Keratinocyte (primary cell): Measurements from ENCODE around the gene SH2D5.

Experiments
- EZH2 ChIP-seq: IDR thresholded peaks from one replicate; pipeline ENCODE4 v1.6.1; 2012; ENCODE audit warnings: inconsistent platforms, mild to moderate bottlenecking, low read length, moderate library complexity
- TF ChIP-seq, protein P1 (sequence below), 3 experiments: IDR thresholded peaks in 1 of 3; conservative IDR thresholded peaks in 1 of 3; optimal IDR thresholded peaks in 1 of 3; 2 replicates in 2 of 3; 3 replicates in 1 of 3; pipeline versions ENCODE3 to v1.5.1; 2011; ENCODE audit warnings: low read length in 3 of 3, mild to moderate bottlenecking in 3 of 3, moderate library complexity in 2 of 3, control low read depth in 1 of 3, inconsistent platforms in 1 of 3; ENCODE audit not compliant: insufficient read depth in 2 of 3; ENCODE audit errors: extremely low read depth in 1 of 3

DNA sequence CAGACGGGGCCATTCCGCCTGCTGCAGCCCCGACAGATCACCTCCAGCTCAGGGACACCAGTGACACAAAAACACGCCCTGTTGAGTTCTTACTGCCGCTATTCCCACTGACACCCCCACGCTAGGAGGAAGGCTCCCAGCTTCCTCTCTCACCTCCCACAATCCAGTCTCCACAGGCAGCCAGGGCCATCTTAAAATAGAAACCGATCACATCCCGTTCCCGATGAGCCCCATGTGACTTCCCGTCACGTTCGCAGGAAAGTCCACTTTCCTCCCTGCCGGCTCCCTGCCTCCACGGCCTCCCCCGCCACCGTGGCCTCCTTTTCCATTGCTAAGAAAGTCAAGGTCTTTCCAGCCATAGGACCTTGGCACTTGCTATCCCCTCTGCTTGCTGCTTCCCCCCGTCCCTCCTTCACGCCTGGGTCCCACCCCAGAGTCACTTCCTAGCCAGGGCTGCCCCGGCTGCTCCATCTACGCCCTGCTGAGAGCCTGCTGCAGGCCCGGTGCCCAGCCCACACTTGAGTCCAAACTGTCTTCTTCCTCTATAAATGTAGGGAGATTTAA, 47.3 kb downstream of the SH2D5 start:
- TF ChIP-seq, protein P1, sequence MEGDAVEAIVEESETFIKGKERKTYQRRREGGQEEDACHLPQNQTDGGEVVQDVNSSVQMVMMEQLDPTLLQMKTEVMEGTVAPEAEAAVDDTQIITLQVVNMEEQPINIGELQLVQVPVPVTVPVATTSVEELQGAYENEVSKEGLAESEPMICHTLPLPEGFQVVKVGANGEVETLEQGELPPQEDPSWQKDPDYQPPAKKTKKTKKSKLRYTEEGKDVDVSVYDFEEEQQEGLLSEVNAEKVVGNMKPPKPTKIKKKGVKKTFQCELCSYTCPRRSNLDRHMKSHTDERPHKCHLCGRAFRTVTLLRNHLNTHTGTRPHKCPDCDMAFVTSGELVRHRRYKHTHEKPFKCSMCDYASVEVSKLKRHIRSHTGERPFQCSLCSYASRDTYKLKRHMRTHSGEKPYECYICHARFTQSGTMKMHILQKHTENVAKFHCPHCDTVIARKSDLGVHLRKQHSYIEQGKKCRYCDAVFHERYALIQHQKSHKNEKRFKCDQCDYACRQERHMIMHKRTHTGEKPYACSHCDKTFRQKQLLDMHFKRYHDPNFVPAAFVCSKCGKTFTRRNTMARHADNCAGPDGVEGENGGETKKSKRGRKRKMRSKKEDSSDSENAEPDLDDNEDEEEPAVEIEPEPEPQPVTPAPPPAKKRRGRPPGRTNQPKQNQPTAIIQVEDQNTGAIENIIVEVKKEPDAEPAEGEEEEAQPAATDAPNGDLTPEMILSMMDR (optimal IDR thresholded peaks at IDR 0.05 in 1 of 3, IDR thresholded peaks at IDR 0.05 in 1 of 3, conservative IDR thresholded peaks at IDR 0.05 in 1 of 3; ENCODE audit: extremely low read depth in 1 of 3, insufficient read depth in 2 of 3, low read length in 3 of 3), result no peak
- no peak for TF ChIP-seq EZH2
